Coronary artery (tissue), 2 donors: ENCODE results near the gene ZDHHC17.
A peak's percentile ranks its signal among the peaks of the same experiment; 100 is the strongest.

ENCODE experiments used
- DNase-seq: peaks from one replicate; pipeline ENCODE4 v3.0.0-alpha.2; 2017; ENCODE audit warnings: low spot score
- H3K27ac ChIP-seq, 2 donors: fragments of 200-600 bp; sonication (generic); one replicate each; pipeline ENCODE4 v1.5.1; 2016 to 2019
- H3K4me3 ChIP-seq: fragments of 200-600 bp; sonication (generic); 2 replicates; pipeline ENCODE4 v1.5.1; 2016; ENCODE audit warnings: mild to moderate bottlenecking, moderate library complexity
- CTCF ChIP-seq: fragments of 200-600 bp; sonication (generic); IDR thresholded peaks from one replicate; pipeline ENCODE4 v1.5.1; 2019; ENCODE audit warnings: antibody characterized with exemption

The ZDHHC17 gene

GRCh38 chr12:76746516-76746915, 17.4 kb upstream of the ZDHHC17 start:
- no peak for TF ChIP-seq CTCF
- no peak overlapping the region for H3K27ac ChIP-seq
- H3K4me3 ChIP-seq, result no peak overlapping the region
- DNase-seq, result no peak

- H3K27ac ChIP-seq, result no peak overlapping the region
- no peak for DNase-seq
- TF ChIP-seq CTCF, result no peak
- H3K4me3 ChIP-seq, result no peak overlapping the region
Measured at GRCh38 chr12:76747245-76747644, 16.7 kb upstream of the ZDHHC17 start.

DNA sequence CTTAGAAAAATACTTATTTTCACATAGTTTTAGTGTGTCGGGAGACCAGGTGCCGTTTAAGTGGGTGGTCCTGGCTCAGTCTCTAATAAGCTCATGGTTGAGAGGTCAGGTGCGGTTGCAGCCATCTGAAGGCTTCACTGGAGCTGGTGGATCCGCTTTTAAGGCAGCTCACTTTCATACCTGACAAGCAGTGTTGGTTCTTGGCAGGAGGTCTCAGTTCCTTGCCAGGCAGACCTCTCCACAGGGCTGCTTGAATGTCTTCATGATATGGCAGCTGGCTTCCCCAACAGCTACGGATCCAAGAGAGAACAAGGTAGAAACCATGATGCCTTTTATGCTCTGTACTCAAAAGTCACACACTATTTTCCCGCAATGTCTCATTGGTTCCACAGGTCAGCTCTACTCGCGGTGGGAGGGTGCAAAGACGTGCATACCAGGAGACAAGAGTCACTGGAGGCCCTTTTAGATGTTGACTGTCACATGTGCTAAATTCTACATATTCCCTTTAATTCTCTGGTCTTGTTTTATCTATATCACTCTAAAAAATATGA, 8.0 kb upstream of the ZDHHC17 start:
- H3K4me3 ChIP-seq, result no peak overlapping the region
- no peak overlapping the region for H3K27ac ChIP-seq
- DNase-seq, result no peak
- no peak for TF ChIP-seq CTCF

GRCh38 chr12:76757694-76758093, 6.2 kb upstream of the ZDHHC17 start:
- no peak for TF ChIP-seq CTCF
- H3K27ac ChIP-seq, result no peak overlapping the region
- H3K4me3 ChIP-seq, result no peak overlapping the region
- DNase-seq, result no peak

- no peak for DNase-seq
- peak overlapping the region; percentile 94 for H3K4me3 ChIP-seq
- no peak for TF ChIP-seq CTCF
Measured at GRCh38 chr12:76762601-76762980, 1.3 kb upstream of the ZDHHC17 start.

GRCh38 chr12:76764856-76765255, 941 bp downstream of the ZDHHC17 start:
- no peak for TF ChIP-seq CTCF
- Histone ChIP-seq H3K27ac (peak overlapping the region; percentile 90 to 98), H3K4me3 (peak overlapping the region; percentile 94)
- DNase-seq, result no peak

More at GRCh38 chr12:76762601-76762980, 1.3 kb upstream of the ZDHHC17 start:
- no peak overlapping the region for H3K27ac ChIP-seq

GRCh38 chr12:76765598-76765997, 1.7 kb downstream of the ZDHHC17 start:
- Histone ChIP-seq H3K4me3 (peak overlapping the region; percentile 94), H3K27ac (peak overlapping the region in 1 of 2 donors; percentile 98)
- no peak for DNase-seq
- TF ChIP-seq CTCF, result no peak
